Endodermal cell (in vitro differentiated cells): ENCODE measurements around the gene EPN3. TPM values are rescaled to one million over a fixed set of nuclear protein-coding genes. Genes with fewer than 3 reads are reported as not detected.

Experiments
- DNase-seq: peaks from one replicate; pipeline ENCODE4 v3.0.0-alpha.2; 2017
- H3K27ac ChIP-seq: 2 replicates; pipeline ENCODE4 v1.5.1; 2013; ENCODE audit warnings: mild to moderate bottlenecking, low read depth, low read length, moderate library complexity
- H3K27me3 ChIP-seq: 2 replicates; pipeline ENCODE4 v1.6.1; 2013; ENCODE audit warnings: mild to moderate bottlenecking, low read length, moderate library complexity; ENCODE audit not compliant: insufficient read depth, control insufficient read depth, poor library complexity, severe bottlenecking
- H3K36me3 ChIP-seq: 2 replicates; pipeline ENCODE4 v1.7.0; 2013; ENCODE audit warnings: mild to moderate bottlenecking, low read length, moderate library complexity; ENCODE audit not compliant: control insufficient read depth, insufficient read depth
- H3K4me1 ChIP-seq: one replicate; pipeline ENCODE4 v1.7.0; 2013; ENCODE audit warnings: low read length; ENCODE audit not compliant: control insufficient read depth, insufficient read depth
- H3K4me3 ChIP-seq: 2 replicates; pipeline ENCODE4 v1.5.1; 2013; ENCODE audit warnings: mild to moderate bottlenecking, low read length, moderate library complexity
- H3K9ac ChIP-seq: 2 replicates; pipeline ENCODE4 v1.6.1; 2013; ENCODE audit warnings: mild to moderate bottlenecking, low read length, moderate library complexity; ENCODE audit not compliant: poor library complexity, severe bottlenecking; ENCODE audit errors: extremely low read depth
- H3K9me3 ChIP-seq: 2 replicates; pipeline ENCODE4 v1.6.1; 2013; ENCODE audit warnings: mild to moderate bottlenecking, low read length, moderate library complexity; ENCODE audit not compliant: control insufficient read depth
- H3K27ac Mint-ChIP-seq: 2 replicates; pipeline ENCODE4 v1.8.0; 2020; ENCODE audit warnings: mixed read lengths
- H3K27me3 Mint-ChIP-seq: 2 replicates; pipeline ENCODE4 v1.8.0; 2021; ENCODE audit warnings: mild to moderate bottlenecking, mixed read lengths; ENCODE audit not compliant: insufficient read depth
- H3K36me3 Mint-ChIP-seq: 2 replicates; pipeline ENCODE4 v1.8.0; 2020; ENCODE audit warnings: low read depth, mixed read lengths
- H3K4me1 Mint-ChIP-seq: 2 replicates; pipeline ENCODE4 v1.8.0; 2020; ENCODE audit warnings: mixed read lengths
- H3K4me3 Mint-ChIP-seq: 2 replicates; pipeline ENCODE4 v1.8.0; 2020; ENCODE audit warnings: mild to moderate bottlenecking, moderate library complexity, mixed read lengths
- H3K9me3 Mint-ChIP-seq: 2 replicates; pipeline ENCODE4 v1.8.0; 2020; ENCODE audit warnings: mild to moderate bottlenecking, mixed read lengths
- CTCF ChIP-seq: fragments of 200-600 bp; sonication (generic); conservative IDR thresholded peaks from 2 replicates; pipeline ENCODE4 v1.5.0; 2021; ENCODE audit warnings: antibody characterized with exemption, mild to moderate bottlenecking
- WGBS, 2 experiments: methylation state at CpG; one replicate each; pipeline versions ENCODE4 v1.1.5 to v1.1.7; 2013; ENCODE audit warnings: missing lambda C conversion rate in 2 of 2, mixed read lengths in 1 of 2; ENCODE audit not compliant: insufficient coverage in 1 of 2, insufficient read length in 1 of 2; 5-methylcytosine and 5-hydroxymethylcytosine counted together
- total RNA-seq, 2 donors: library from RNA; stranded (reverse); fragmentation: NEBNext Ultra II Directional in 1 of 2; extraction: Animal tissue kit (Norgen Biotek cat#: 25700) in 1 of 2; gene quantifications; 2 replicates in 1 of 2; 3 replicates in 1 of 2; pipeline ENCODE4 v1.2.1, GENCODE V29; 2021

Gene EPN3
- total RNA-seq, 2 donors from 2014 or later = 0.66 TPM; not detected in 1

- Mint-ChIP-seq H3K36me3 (peaks cover 7% of the 10 kb centered on the region), H3K27me3 (peaks cover 33% of the 10 kb centered on the region), H3K4me1 (peaks cover 7% of the 10 kb centered on the region), H3K4me3 (no peak overlapping the region), H3K27ac (no peak overlapping the region), H3K9me3 (no peaks in the 10 kb centered on the region)
- Histone ChIP-seq H3K36me3 (no peaks in the 10 kb centered on the region), H3K9ac (no peak overlapping the region), H3K9me3 (no peaks in the 10 kb centered on the region), H3K4me1 (no peaks in the 10 kb centered on the region), H3K4me3 (no peak overlapping the region), H3K27ac (no peak overlapping the region), H3K27me3 (peaks cover 34% of the 10 kb centered on the region)
- no peak for DNase-seq
- 92 to 93% methylated on average over 4 to 17 of the region's 17 CpGs for WGBS, 2 experiments
- TF ChIP-seq CTCF = no peak
Observed at GRCh38 chr17:50554201-50554600, 21.7 kb downstream of the EPN3 start.

GRCh38 chr17:50556803-50557202 lies 24.3 kb downstream of the EPN3 start:
- H3K4me1 ChIP-seq = no peaks in the 10 kb centered on the region
- peaks cover 7% of the 10 kb centered on the region for H3K4me1 Mint-ChIP-seq
- H3K9me3 Mint-ChIP-seq = no peaks in the 10 kb centered on the region
- no peak overlapping the region for H3K27ac ChIP-seq
- TF ChIP-seq CTCF = no peak
- H3K27ac Mint-ChIP-seq = no peak overlapping the region
- H3K4me3 Mint-ChIP-seq = no peak overlapping the region
- H3K4me3 ChIP-seq = no peak overlapping the region
- no peak overlapping the region for H3K9ac ChIP-seq
- H3K9me3 ChIP-seq = no peaks in the 10 kb centered on the region
- DNase-seq = no peak
- H3K36me3 ChIP-seq = no peaks in the 10 kb centered on the region
- peaks cover 7% of the 10 kb centered on the region for H3K36me3 Mint-ChIP-seq
- H3K27me3 Mint-ChIP-seq = peaks cover 53% of the 10 kb centered on the region
- WGBS, 2 experiments = 82 to 92% methylated on average over 3 to 5 of the region's 5 CpGs
- H3K27me3 ChIP-seq = peaks cover 57% of the 10 kb centered on the region

- Histone ChIP-seq H3K36me3 (no peaks in the 10 kb centered on the region), H3K4me3 (no peak overlapping the region), H3K27ac (no peak overlapping the region), H3K27me3 (peaks cover 64% of the 10 kb centered on the region), H3K4me1 (peaks cover 4% of the 10 kb centered on the region), H3K9ac (no peak overlapping the region), H3K9me3 (no peaks in the 10 kb centered on the region)
- Mint-ChIP-seq H3K9me3 (no peaks in the 10 kb centered on the region), H3K4me1 (peaks cover 12% of the 10 kb centered on the region), H3K27me3 (peaks cover 61% of the 10 kb centered on the region), H3K36me3 (peaks cover 7% of the 10 kb centered on the region), H3K4me3 (no peak overlapping the region), H3K27ac (no peak overlapping the region)
- DNase-seq = no peak
- WGBS, 2 experiments = 85 to 100% methylated on average over 1 to 4 of the region's 4 CpGs
- TF ChIP-seq CTCF = no peak
Observed at GRCh38 chr17:50557630-50558029, 25.1 kb downstream of the EPN3 start.
